PFSK-1 (cell line): Measurements from ENCODE around the gene PAX8.

Source experiments
- POLR2AphosphoS5 ChIP-seq: IDR thresholded peaks from 2 replicates; pipeline ENCODE4 v1.6.1; 2012; ENCODE audit warnings: low read depth, mild to moderate bottlenecking, control low read depth, low read length, moderate library complexity
- SIN3A ChIP-seq: IDR thresholded peaks from 2 replicates; pipeline ENCODE4 v1.6.1; 2012; ENCODE audit warnings: mild to moderate bottlenecking, low read length, moderate library complexity, borderline replicate concordance; ENCODE audit not compliant: insufficient read depth

GRCh38 chr2:113309655-113310387 is 31.1 kb upstream of the PAX8 start:
- no peak for TF ChIP-seq SIN3A
- TF ChIP-seq POLR2AphosphoS5 = no peak
